ENCODE data around the gene MNS1. TPM values are rescaled to one million over a fixed set of nuclear protein-coding genes. Genes with fewer than 3 reads are reported as not detected.

The MNS1 gene
- total and polyA plus RNA-seq, 9 donors, result 1.8 to 11.0 (median 3.4) TPM

DNA sequence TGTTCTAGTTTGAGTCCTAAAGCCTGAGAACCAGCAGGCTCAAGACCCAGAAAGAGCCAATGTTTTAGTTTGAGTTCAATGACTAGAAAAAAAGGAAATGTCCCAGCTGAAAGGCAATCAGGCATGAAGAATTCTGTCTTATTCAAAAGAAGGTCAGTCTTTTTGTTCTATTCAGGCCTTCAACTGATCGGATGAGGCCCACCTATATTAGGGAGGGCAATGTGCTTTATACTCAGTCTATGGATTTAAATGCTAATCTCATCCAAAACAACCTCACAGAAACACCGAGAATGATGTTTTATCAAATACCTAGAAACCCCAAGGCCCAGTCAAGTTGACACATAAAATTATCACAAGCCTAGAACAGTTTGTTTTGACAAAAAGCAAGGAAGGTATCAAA, 4.0 kb downstream of the MNS1 start:
- Histone ChIP-seq H3K4me3 (no peak overlapping the region), H3K27ac (no peak overlapping the region), H3K4me1 (ENCODE audit: insufficient read depth) (peaks cover 1% of the 10 kb centered on the region), H3K9me3 (no peaks in the 10 kb centered on the region), H3K36me3 (no peaks in the 10 kb centered on the region), H3K27me3 (no peaks in the 10 kb centered on the region)
- WGBS, 3 donors, result 91 to 96% (median 94%) methylated on average over 2 of the region's 2 CpGs
- no peak for TF ChIP-seq EP300 (IDR thresholded peaks at IDR 0.05)
- TF ChIP-seq CTCF (IDR thresholded peaks at IDR 0.05), result no peak
- no peak for TF ChIP-seq POLR2A (IDR thresholded peaks at IDR 0.05)
- no peak for DNase-seq
- intact Hi-C loops (cut with DNase I), result no loop called here

DNA sequence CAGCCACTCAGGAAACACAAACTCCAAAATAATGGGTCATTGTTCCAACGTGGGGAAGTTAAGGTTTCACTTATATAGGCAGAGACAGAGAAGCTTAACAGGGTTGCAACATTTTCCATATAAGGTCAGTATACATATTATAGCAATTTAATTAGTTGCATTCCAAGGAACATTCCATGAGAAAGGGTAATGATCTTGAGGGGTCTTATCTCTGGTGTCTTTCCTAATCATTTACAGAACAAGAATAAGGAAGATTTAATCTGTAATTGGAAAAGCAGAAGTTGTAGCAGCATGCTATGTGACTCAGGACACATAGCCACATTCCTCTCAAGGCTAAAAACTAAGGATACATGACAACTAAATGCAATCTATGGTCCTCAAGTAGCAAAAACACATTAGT, 4.9 kb downstream of the MNS1 start:
- TF ChIP-seq POLR2A (IDR thresholded peaks at IDR 0.05), result no peak
- no peak for TF ChIP-seq EP300 (IDR thresholded peaks at IDR 0.05)
- no peak for TF ChIP-seq CTCF (IDR thresholded peaks at IDR 0.05)
- 45 to 69% (median 50%) methylated on average over 1 of the region's 1 CpG for WGBS, 3 donors
- no peak overlapping the region for H3K27ac ChIP-seq
- no peak for DNase-seq
- H3K36me3 ChIP-seq, result no peaks in the 10 kb centered on the region
- H3K27me3 ChIP-seq, result no peaks in the 10 kb centered on the region
- no peaks in the 10 kb centered on the region for H3K9me3 ChIP-seq
- no peaks in the 10 kb centered on the region for H3K4me1 ChIP-seq (ENCODE audit: insufficient read depth)
- H3K4me3 ChIP-seq, result no peak overlapping the region
- intact Hi-C loops (cut with DNase I), result no loop called here

- 96 to 99% (median 97%) methylated on average over 2 of the region's 2 CpGs for WGBS, 3 donors
- Histone ChIP-seq H3K9me3 (no peaks in the 10 kb centered on the region), H3K36me3 (no peaks in the 10 kb centered on the region), H3K4me3 (no peak overlapping the region), H3K4me1 (ENCODE audit: insufficient read depth) (no peaks in the 10 kb centered on the region), H3K27me3 (no peaks in the 10 kb centered on the region), H3K27ac (no peak overlapping the region)
- intact Hi-C loops (cut with DNase I), result no loop called here
- no peak for TF ChIP-seq CTCF (IDR thresholded peaks at IDR 0.05)
- no peak for TF ChIP-seq EP300 (IDR thresholded peaks at IDR 0.05)
- no peak for TF ChIP-seq POLR2A (IDR thresholded peaks at IDR 0.05)
- DNase-seq, result no peak
Measured at GRCh38 chr15:56459096-56459495, 5.8 kb downstream of the MNS1 start.

DNA sequence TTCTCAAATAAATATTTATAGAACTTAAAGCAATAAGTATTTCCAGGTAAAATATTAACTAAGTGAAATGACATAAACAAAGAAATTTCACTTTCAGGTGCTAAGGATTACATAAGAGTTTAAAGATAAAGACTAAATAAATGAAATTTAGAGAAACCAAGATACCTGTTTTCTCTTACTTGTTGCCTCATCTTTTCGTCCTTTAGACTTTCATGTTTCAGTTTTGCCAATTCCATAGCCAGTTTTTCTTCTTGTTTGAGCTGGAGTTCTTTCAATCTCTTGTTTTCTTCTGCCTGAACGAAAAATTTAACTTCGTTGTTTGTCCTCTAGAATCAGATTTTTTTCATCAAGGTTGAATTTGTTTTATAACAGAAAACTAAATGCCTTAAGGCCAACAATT, 8.7 kb downstream of the MNS1 start:
- WGBS, 3 donors, result 65 to 79% (median 66%) methylated on average over 3 of the region's 3 CpGs
- no peaks in the 10 kb centered on the region for H3K27me3 ChIP-seq

GRCh38 chr15:56454836-56455235, 10.1 kb downstream of the MNS1 start:
- no peak for TF ChIP-seq EP300 (IDR thresholded peaks at IDR 0.05)
- no peak for TF ChIP-seq POLR2A (IDR thresholded peaks at IDR 0.05)
- no peak for TF ChIP-seq CTCF (IDR thresholded peaks at IDR 0.05)
- no peaks in the 10 kb centered on the region for H3K9me3 ChIP-seq
- DNase-seq, result no peak
- WGBS, 3 donors, result 89 to 94% (median 91%) methylated on average over 1 of the region's 1 CpG
- no peaks in the 10 kb centered on the region for H3K4me1 ChIP-seq (ENCODE audit: insufficient read depth)
- no peak overlapping the region for H3K27ac ChIP-seq
- no peak overlapping the region for H3K4me3 ChIP-seq
- intact Hi-C loops (cut with DNase I), result no loop called here
- H3K27me3 ChIP-seq, result no peaks in the 10 kb centered on the region
- no peaks in the 10 kb centered on the region for H3K36me3 ChIP-seq

More for the DNA sequence above, 8.7 kb downstream of the MNS1 start:
- no peak for DNase-seq
- H3K9me3 ChIP-seq, result no peaks in the 10 kb centered on the region
- no peak overlapping the region for H3K27ac ChIP-seq
- intact Hi-C loops (cut with DNase I), result no loop called here
- H3K36me3 ChIP-seq, result no peaks in the 10 kb centered on the region
- no peak overlapping the region for H3K4me3 ChIP-seq
- H3K4me1 ChIP-seq (ENCODE audit: insufficient read depth), result no peaks in the 10 kb centered on the region
- TF ChIP-seq EP300 (IDR thresholded peaks at IDR 0.05), result no peak

Measured in ovary (tissue), 9 donors.